HS-5 (cell line): ENCODE data around the gene CYB561D2.

ENCODE experiments used
- DNase-seq: peaks from one replicate; pipeline ENCODE4 v3.0.0-alpha.2; 2012; ENCODE audit warnings: low read depth

CYB561D2 gene

GRCh38 chr3:50392101-50392715 is 41.5 kb downstream of the CYB561D2 start:
- no peak for DNase-seq

DNA sequence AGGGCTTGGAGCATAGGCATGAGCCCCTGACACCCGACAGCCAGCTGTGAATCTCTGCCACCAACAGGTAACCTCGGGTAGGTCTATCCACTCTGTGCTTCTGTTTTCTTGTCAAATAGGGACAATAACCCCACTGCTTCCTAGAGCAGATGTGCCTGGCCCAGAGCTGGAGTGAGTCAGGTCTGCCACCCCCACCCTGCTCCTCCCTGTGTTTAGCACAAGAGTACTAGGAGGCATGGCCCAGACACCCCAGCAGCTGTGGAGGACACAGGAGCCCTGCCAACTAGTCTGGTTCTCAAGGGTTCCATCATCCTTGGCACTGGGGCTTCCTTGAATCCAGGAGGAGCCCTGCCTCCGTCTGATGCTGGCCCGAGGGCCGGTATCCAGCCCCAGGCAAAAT is 42.4 kb downstream of the CYB561D2 start:
- DNase-seq = no peak

DNA sequence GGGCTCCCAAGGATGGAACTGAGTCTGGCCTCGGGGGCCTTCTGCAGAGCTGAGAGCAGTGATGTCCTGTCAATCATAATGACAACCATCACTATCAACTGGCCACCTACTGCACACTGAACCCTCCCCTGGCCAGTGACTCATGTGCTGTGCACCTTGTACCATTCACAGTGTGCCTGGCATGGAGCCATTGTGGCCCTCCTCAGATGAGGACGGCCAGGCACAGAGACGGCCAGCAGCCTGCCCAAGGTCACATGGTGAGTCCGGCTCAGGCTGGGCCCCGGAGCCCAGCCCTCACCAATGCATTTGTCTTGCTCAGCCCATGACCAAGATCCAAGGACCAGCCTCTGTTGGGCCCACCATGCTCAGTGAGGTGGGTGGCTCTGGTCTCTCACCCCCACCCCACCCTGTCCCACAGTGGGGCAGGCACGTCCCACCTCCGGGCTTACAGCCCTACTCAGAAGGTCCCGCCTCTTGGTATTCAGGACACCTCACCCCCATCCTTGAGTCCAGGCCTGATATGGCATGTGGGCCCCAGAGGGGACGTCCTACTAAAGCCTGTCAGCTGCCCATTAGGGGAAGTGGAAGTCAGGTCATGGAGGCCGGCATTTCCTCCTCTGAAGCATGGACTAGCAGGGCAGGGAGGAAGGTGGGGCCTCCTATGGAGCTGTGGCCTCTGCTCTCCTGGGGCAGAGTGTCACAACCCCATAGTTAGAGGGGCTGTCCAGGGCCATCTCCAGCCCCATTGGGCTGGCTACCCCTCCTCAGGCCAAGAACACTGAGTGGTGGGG is 44.6 kb downstream of the CYB561D2 start:
- no peak for DNase-seq

- DNase-seq = no peak
Measured at GRCh38 chr3:50396502-50396901, 45.8 kb downstream of the CYB561D2 start.

- DNase-seq = no peak
Measured at GRCh38 chr3:50401978-50402595, 51.4 kb downstream of the CYB561D2 start.
